Peyer's patch (tissue), 4 donors: ENCODE results near the gene ZC3H4. TPM values are rescaled to one million over a fixed set of nuclear protein-coding genes. Genes with fewer than 3 reads are reported as not detected.

Source experiments
- DNase-seq, 3 donors: peaks; one replicate each; pipeline ENCODE4 v3.0.0-alpha.2; 2017 to 2019
- H3K27ac ChIP-seq, 4 donors: fragments of 200-600 bp; sonication (generic); one replicate each; pipeline ENCODE4 v1.5.1; 2016 to 2019
- H3K27me3 ChIP-seq, 2 donors: fragments of 200-600 bp; sonication (generic); one replicate each; pipeline ENCODE4 v1.5.1; 2019
- H3K36me3 ChIP-seq, 3 donors: fragments of 200-600 bp; sonication (generic); one replicate each; pipeline ENCODE4 v1.5.1; 2016 to 2019
- H3K4me1 ChIP-seq, 4 donors: fragments of 200-600 bp; sonication (generic); one replicate each; pipeline ENCODE4 v1.5.1; 2016 to 2019
- H3K4me3 ChIP-seq, 4 donors: fragments of 200-600 bp; sonication (generic); 1 replicate in 3 of 4; 2 replicates in 1 of 4; pipeline ENCODE4 v1.5.1; 2016 to 2019; ENCODE audit warnings: mild to moderate bottlenecking in 1 of 4
- H3K9me3 ChIP-seq, 4 donors: fragments of 200-600 bp; sonication (generic); one replicate each; pipeline ENCODE4 v1.5.1; 2016 to 2019; ENCODE audit warnings: mild to moderate bottlenecking in 1 of 4
- POLR2A ChIP-seq, 2 donors: fragments of 450-650 bp; IDR thresholded peaks; one replicate each; pipeline ENCODE4 v1.5.1; 2017; ENCODE audit warnings: antibody characterized with exemption in 2 of 2, mild to moderate bottlenecking in 2 of 2, moderate library complexity in 2 of 2
- total RNA-seq, 4 donors: library from RNA; depleted of rRNA; stranded (reverse); fragments of >200 nt; gene quantifications; one replicate each; pipeline ENCODE4 v1.1.0, GENCODE V29; 2016
- TF ChIP-seq, protein P1 (sequence below), 6 experiments: fragments of 450-650 bp in 4 of 6; fragments of 200-600 bp in 2 of 6; sonication (generic) in 1 of 6; IDR thresholded peaks; one replicate each; pipeline ENCODE4 v1.5.1; 2017 to 2019; ENCODE audit warnings: antibody characterized with exemption in 6 of 6, mild to moderate bottlenecking in 3 of 6, moderate library complexity in 1 of 6

ZC3H4 gene
- total RNA-seq, 4 donors from 2014 or later: 24.7 to 61.9 (median 42.4) TPM

DNA sequence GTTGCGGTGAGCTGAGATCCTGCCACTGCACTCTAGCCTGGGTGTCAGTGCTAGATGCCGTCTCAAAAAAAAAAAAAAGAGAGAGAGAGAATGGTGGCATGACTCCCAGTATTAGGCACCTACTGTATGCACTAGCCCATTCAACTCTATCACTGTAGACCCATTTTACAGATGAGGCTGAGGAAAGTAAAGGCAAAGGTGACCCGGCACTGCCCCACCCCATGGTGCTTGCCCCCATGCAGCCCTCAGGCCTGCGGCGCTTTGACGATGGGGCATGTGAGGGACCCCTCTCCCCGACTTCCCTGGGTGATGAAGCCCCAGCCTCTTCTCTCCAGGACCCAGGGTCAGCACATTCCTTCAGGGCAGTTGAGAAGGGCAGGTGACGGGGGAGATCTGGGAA is 86.7 kb downstream of the ZC3H4 start:
- no peaks in the 10 kb centered on the region for H3K36me3 ChIP-seq
- H3K9me3 ChIP-seq: no peaks in the 10 kb centered on the region
- DNase-seq: no peak
- H3K27me3 ChIP-seq: peaks cover 0 to 45% of the 10 kb centered on the region in 2 donors
- no peaks in the 10 kb centered on the region for H3K4me1 ChIP-seq
- H3K4me3 ChIP-seq: no peak overlapping the region
- no peak for TF ChIP-seq POLR2A (IDR thresholded peaks at IDR 0.05)
- TF ChIP-seq, protein P1, sequence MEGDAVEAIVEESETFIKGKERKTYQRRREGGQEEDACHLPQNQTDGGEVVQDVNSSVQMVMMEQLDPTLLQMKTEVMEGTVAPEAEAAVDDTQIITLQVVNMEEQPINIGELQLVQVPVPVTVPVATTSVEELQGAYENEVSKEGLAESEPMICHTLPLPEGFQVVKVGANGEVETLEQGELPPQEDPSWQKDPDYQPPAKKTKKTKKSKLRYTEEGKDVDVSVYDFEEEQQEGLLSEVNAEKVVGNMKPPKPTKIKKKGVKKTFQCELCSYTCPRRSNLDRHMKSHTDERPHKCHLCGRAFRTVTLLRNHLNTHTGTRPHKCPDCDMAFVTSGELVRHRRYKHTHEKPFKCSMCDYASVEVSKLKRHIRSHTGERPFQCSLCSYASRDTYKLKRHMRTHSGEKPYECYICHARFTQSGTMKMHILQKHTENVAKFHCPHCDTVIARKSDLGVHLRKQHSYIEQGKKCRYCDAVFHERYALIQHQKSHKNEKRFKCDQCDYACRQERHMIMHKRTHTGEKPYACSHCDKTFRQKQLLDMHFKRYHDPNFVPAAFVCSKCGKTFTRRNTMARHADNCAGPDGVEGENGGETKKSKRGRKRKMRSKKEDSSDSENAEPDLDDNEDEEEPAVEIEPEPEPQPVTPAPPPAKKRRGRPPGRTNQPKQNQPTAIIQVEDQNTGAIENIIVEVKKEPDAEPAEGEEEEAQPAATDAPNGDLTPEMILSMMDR (IDR thresholded peaks at IDR 0.05): no peak
- H3K27ac ChIP-seq: no peak overlapping the region

DNA sequence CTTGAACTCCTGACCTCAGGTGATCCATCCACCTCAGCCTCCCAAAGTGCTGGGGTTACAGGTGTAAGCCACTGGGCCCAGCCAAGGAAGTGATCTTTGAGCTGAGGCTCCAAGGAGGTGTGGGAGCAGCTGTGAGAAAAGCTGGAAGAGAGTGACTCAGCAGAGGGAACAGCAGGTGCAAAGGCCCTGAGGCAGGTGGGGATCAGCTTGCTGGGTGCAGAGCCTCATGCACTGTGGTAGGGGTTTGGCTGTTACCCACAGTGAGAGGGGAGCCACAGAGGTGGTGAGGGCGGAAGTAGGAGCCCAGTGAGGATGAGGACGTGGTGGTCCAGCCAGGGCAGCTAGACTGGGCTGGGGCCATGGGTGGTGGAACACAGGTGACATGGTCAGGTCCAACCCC is 87.4 kb downstream of the ZC3H4 start:
- H3K4me1 ChIP-seq: peaks cover 0 to 7% (median 5%) of the 10 kb centered on the region in 4 donors
- TF ChIP-seq POLR2A (IDR thresholded peaks at IDR 0.05): no peak
- TF ChIP-seq, protein P1 (IDR thresholded peaks at IDR 0.05): no peak
- no peak overlapping the region for H3K27ac ChIP-seq
- H3K4me3 ChIP-seq: no peak overlapping the region
- H3K27me3 ChIP-seq: peaks cover 0 to 52% of the 10 kb centered on the region in 2 donors
- no peaks in the 10 kb centered on the region for H3K36me3 ChIP-seq
- H3K9me3 ChIP-seq: no peaks in the 10 kb centered on the region
- DNase-seq: no peak

DNA sequence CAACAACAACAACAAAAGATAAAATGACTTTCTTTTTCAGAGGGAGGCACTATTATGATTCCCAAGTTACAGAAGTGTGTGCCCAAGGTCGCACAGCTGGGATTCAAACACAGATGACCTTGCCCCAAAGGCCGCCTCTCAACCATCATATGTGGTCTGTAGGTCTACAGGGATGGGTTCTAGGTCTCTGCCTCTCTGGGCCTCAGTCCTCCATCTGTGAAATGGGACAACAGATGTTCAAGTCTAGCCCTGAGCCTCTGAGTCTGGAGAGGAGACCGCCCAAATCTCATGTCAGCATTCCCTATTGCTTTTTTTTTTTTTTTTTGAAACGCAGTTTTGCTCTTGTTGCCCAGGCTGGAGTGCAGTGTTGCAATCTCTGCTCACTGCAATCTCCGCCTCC is 89.1 kb downstream of the ZC3H4 start:
- Histone ChIP-seq H3K9me3 (no peaks in the 10 kb centered on the region), H3K4me1 (peaks cover 3 to 23% (median 20%) of the 10 kb centered on the region in 4 donors), H3K27me3 (peaks cover 0 to 69% of the 10 kb centered on the region in 2 donors), H3K36me3 (no peaks in the 10 kb centered on the region), H3K27ac (no peak overlapping the region), H3K4me3 (no peak overlapping the region)
- TF ChIP-seq, protein P1 (IDR thresholded peaks at IDR 0.05): no peak
- TF ChIP-seq POLR2A (IDR thresholded peaks at IDR 0.05): no peak
- no peak for DNase-seq

DNA sequence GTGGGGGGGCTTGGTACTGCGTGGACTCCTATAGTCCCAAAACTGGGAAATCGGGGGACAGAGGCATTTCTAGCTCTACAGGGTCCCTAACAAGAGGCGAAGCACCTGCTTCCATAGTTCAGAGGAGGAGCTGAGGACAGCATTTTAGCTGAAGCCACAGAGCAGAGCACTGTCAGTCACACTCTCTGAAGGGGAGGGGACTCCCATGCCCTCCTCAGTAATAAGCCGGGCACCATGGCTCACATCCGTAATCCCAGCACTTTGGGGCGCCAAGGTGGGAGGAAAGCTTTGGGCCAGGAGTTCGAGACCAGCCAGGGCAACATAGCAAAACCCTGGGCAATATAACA is 90.2 kb downstream of the ZC3H4 start:
- H3K27ac ChIP-seq: no peak overlapping the region
- no peaks in the 10 kb centered on the region for H3K9me3 ChIP-seq
- H3K36me3 ChIP-seq: no peaks in the 10 kb centered on the region
- peaks cover 0 to 67% of the 10 kb centered on the region in 2 donors for H3K27me3 ChIP-seq
- no peak overlapping the region for H3K4me3 ChIP-seq
- no peak for DNase-seq
- H3K4me1 ChIP-seq: peaks cover 3 to 27% (median 21%) of the 10 kb centered on the region in 4 donors
- no peak for TF ChIP-seq POLR2A (IDR thresholded peaks at IDR 0.05)
- TF ChIP-seq, protein P1 (IDR thresholded peaks at IDR 0.05): no peak

DNA sequence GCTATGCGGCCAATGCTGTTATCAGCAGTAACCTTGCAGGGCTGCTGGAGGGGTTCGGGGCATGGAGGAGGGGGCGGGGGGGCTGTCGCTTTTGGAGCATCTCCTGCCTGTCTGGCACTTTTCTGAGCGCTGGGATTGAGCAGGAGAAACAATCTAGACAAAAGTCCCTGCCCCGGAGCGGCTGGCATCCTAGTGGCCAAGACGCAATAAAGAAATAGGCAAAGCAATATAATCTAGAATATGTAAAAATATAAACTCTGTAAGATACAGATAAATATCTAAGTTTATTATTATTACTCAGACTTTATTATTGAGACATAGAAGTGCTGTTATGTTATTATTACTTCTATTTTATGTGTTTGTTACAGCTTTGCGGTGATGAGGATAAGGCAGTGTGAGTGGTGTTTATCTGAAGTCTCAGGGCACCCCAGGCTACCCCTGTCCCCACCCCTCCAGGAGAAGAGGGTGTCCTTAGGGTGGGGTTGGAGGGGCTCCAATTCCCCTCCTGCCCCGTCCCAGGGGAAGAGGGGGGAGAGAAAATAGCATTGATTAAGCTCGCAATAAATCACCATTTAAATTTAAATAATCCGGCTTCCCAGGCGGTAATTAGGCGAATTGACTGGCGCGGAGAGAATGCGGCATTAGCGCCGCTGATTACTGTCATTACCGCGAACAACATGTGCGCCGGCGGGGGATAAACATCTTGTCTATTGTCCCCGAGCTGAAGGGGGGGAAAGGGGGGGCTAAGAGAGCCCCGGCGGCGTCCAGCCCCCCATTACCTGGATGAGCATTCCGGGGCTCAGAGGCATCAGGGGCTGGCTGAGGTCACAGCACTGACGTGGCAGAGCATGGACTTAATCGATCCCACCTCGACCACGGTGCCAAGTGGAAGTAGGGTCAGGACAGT is 90.8 kb downstream of the ZC3H4 start:
- H3K27ac ChIP-seq: no peak overlapping the region
- H3K27me3 ChIP-seq: peaks cover 0 to 61% of the 10 kb centered on the region in 2 donors
- DNase-seq: no peak
- no peaks in the 10 kb centered on the region for H3K9me3 ChIP-seq
- H3K36me3 ChIP-seq: no peaks in the 10 kb centered on the region
- TF ChIP-seq POLR2A (IDR thresholded peaks at IDR 0.05): no peak
- TF ChIP-seq, protein P1 (IDR thresholded peaks at IDR 0.05): no peak
- H3K4me3 ChIP-seq: no peak overlapping the region
- H3K4me1 ChIP-seq: peaks cover 3 to 27% (median 21%) of the 10 kb centered on the region in 4 donors
